ENCODE measurements around the gene FMO1.
"Not testable (repeated sequence)": the region's sequence is repeated elsewhere in the genome, so short reads cannot be mapped to it uniquely, and the experiment has no call there.

FMO1 gene

GRCh38 chr1:171236231-171236630 lies 12.1 kb upstream of the FMO1 start:
- not testable (repeated sequence) for DNase-seq

- DNase-seq, result no peak
Measured at GRCh38 chr1:171243878-171244277, 4.4 kb upstream of the FMO1 start.

- peak; percentile 43 for DNase-seq
Measured at GRCh38 chr1:171245458-171246064, 2.7 kb upstream of the FMO1 start.

- no peak for DNase-seq
Measured at GRCh38 chr1:171247501-171247900, 793 bp upstream of the FMO1 start.

GRCh38 chr1:171248841-171249240 lies 547 bp downstream of the FMO1 start:
- no peak for DNase-seq

- DNase-seq, result no peak
Measured at GRCh38 chr1:171250263-171250662, 2.0 kb downstream of the FMO1 start.

- DNase-seq, result peak; percentile 25
Measured at GRCh38 chr1:171251042-171251951, 3.0 kb downstream of the FMO1 start.

GRCh38 chr1:171251952-171252300 lies 3.6 kb downstream of the FMO1 start:
- no peak for DNase-seq

- no peak for DNase-seq
Measured at GRCh38 chr1:171252482-171252881, 4.2 kb downstream of the FMO1 start.

- no peak for DNase-seq
Measured at GRCh38 chr1:171254859-171255258, 6.6 kb downstream of the FMO1 start.

GRCh38 chr1:171256940-171257606 lies 8.8 kb downstream of the FMO1 start:
- no peak for DNase-seq

- DNase-seq, result no peak
Measured at GRCh38 chr1:171257607-171258076, 9.3 kb downstream of the FMO1 start.

GRCh38 chr1:171258429-171258828 lies 10.1 kb downstream of the FMO1 start:
- no peak for DNase-seq

- DNase-seq, result no peak
Measured at GRCh38 chr1:171258943-171259342, 10.6 kb downstream of the FMO1 start.

GRCh38 chr1:171261336-171261735 lies 13.0 kb downstream of the FMO1 start:
- DNase-seq, result no peak

- DNase-seq, result no peak
Measured at GRCh38 chr1:171263901-171264300, 15.6 kb downstream of the FMO1 start.

GRCh38 chr1:171265686-171266085 lies 17.4 kb downstream of the FMO1 start:
- DNase-seq, result no peak

- no peak for DNase-seq
Measured at GRCh38 chr1:171266930-171267329, 18.6 kb downstream of the FMO1 start.

- DNase-seq, result no peak
Measured at GRCh38 chr1:171267391-171267790, 19.1 kb downstream of the FMO1 start.

- no peak for DNase-seq
Measured at GRCh38 chr1:171270806-171271205, 22.5 kb downstream of the FMO1 start.

- no peak for DNase-seq
Measured at GRCh38 chr1:171277534-171277933, 29.2 kb downstream of the FMO1 start.

GRCh38 chr1:171279234-171279633 lies 30.9 kb downstream of the FMO1 start:
- no peak for DNase-seq

GRCh38 chr1:171279678-171280077 lies 31.4 kb downstream of the FMO1 start:
- DNase-seq, result no peak

GRCh38 chr1:171280599-171280998 lies 32.3 kb downstream of the FMO1 start:
- no peak for DNase-seq
